Measurements from ENCODE around the gene EFCAB6. TPM values are rescaled to one million over a fixed set of nuclear protein-coding genes. Genes with fewer than 3 reads are reported as not detected.

EFCAB6 gene
- total and polyA plus RNA-seq, 8 donors: 0.29 to 10.5 (median 3.5) TPM

DNA sequence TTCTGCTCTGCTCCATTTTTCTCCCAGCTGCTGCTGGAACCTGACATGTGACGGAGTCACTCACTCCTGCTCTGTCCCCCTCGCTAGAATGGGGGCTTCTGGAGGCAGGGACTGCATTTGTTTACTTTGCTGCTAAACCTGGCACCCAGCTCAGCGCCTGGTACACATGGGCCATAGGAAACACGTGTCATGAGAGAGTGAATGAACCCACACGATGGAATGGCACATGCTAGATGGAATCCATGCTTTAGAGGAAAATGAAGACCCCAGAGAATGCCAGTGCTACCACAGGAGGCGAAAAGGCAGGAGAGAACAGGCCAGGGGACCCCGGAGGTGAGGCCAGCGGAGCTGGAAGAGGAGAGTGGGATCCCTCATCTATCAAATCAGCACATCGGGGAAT, 239.4 kb downstream of the EFCAB6 start:
- no peak for DNase-seq
- Histone ChIP-seq H3K27me3 (no peaks in the 10 kb centered on the region), H3K27ac (no peak overlapping the region), H3K4me3 (no peak overlapping the region), H3K9me3 (no peaks in the 10 kb centered on the region), H3K36me3 (no peaks in the 10 kb centered on the region), H3K4me1 (no peaks in the 10 kb centered on the region)
- TF ChIP-seq POLR2A (IDR thresholded peaks at IDR 0.05) (no peak), POLR2AphosphoS5 (IDR thresholded peaks at IDR 0.05) (no peak), EP300 (IDR thresholded peaks at IDR 0.05) (no peak)
- TF ChIP-seq, protein P1, sequence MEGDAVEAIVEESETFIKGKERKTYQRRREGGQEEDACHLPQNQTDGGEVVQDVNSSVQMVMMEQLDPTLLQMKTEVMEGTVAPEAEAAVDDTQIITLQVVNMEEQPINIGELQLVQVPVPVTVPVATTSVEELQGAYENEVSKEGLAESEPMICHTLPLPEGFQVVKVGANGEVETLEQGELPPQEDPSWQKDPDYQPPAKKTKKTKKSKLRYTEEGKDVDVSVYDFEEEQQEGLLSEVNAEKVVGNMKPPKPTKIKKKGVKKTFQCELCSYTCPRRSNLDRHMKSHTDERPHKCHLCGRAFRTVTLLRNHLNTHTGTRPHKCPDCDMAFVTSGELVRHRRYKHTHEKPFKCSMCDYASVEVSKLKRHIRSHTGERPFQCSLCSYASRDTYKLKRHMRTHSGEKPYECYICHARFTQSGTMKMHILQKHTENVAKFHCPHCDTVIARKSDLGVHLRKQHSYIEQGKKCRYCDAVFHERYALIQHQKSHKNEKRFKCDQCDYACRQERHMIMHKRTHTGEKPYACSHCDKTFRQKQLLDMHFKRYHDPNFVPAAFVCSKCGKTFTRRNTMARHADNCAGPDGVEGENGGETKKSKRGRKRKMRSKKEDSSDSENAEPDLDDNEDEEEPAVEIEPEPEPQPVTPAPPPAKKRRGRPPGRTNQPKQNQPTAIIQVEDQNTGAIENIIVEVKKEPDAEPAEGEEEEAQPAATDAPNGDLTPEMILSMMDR (IDR thresholded peaks at IDR 0.05): no peak
- 80 to 90% (median 83%) methylated on average over 9 of the region's 9 CpGs for WGBS, 5 donors
- intact Hi-C loops (cut with DNase I; ENCODE audit: low total_unique reads): no loop called here

GRCh38 chr22:43571181-43571580, 240.9 kb downstream of the EFCAB6 start:
- DNase-seq: no peak
- Histone ChIP-seq H3K9me3 (no peaks in the 10 kb centered on the region), H3K27ac (no peak overlapping the region), H3K4me3 (no peak overlapping the region), H3K36me3 (no peaks in the 10 kb centered on the region), H3K27me3 (no peaks in the 10 kb centered on the region), H3K4me1 (no peaks in the 10 kb centered on the region)
- TF ChIP-seq POLR2A (IDR thresholded peaks at IDR 0.05) (no peak), EP300 (IDR thresholded peaks at IDR 0.05) (no peak), POLR2AphosphoS5 (IDR thresholded peaks at IDR 0.05) (no peak)
- TF ChIP-seq, protein P1 (IDR thresholded peaks at IDR 0.05): no peak
- 72 to 82% (median 82%) methylated on average over 4 of the region's 4 CpGs for WGBS, 5 donors
- intact Hi-C loops (cut with DNase I; ENCODE audit: low total_unique reads): no loop called here

GRCh38 chr22:43570531-43571165, 241.5 kb downstream of the EFCAB6 start:
- intact Hi-C loops (cut with DNase I; ENCODE audit: low total_unique reads): no loop called here
- TF ChIP-seq POLR2AphosphoS5 (IDR thresholded peaks at IDR 0.05) (no peak), POLR2A (IDR thresholded peaks at IDR 0.05) (no peak), EP300 (IDR thresholded peaks at IDR 0.05) (no peak)
- TF ChIP-seq, protein P1 (IDR thresholded peaks at IDR 0.05): no peak
- DNase-seq: no peak
- Histone ChIP-seq H3K4me3 (no peak overlapping the region), H3K4me1 (no peaks in the 10 kb centered on the region), H3K36me3 (no peaks in the 10 kb centered on the region), H3K27me3 (no peaks in the 10 kb centered on the region), H3K9me3 (no peaks in the 10 kb centered on the region), H3K27ac (no peak overlapping the region)
- 68 to 76% (median 73%) methylated on average over 14 of the region's 14 CpGs for WGBS, 5 donors

- H3K4me1 ChIP-seq: no peaks in the 10 kb centered on the region
- H3K9me3 ChIP-seq: no peaks in the 10 kb centered on the region
- TF ChIP-seq, protein P1 (IDR thresholded peaks at IDR 0.05): no peak
- TF ChIP-seq EP300 (IDR thresholded peaks at IDR 0.05) (no peak), POLR2A (IDR thresholded peaks at IDR 0.05) (no peak), POLR2AphosphoS5 (IDR thresholded peaks at IDR 0.05) (no peak)
- H3K36me3 ChIP-seq: no peaks in the 10 kb centered on the region
- H3K27me3 ChIP-seq: no peaks in the 10 kb centered on the region
- WGBS, 5 donors: 86 to 90% (median 89%) methylated on average over 6 of the region's 6 CpGs
- intact Hi-C loops (cut with DNase I; ENCODE audit: low total_unique reads): no loop called here
- H3K4me3 ChIP-seq: no peak overlapping the region
- H3K27ac ChIP-seq: no peak overlapping the region
- DNase-seq: no peak
Measured at GRCh38 chr22:43569111-43569510, 243.0 kb downstream of the EFCAB6 start.
